Osteocyte (in vitro differentiated cells): ENCODE data around the gene PINK1. TPM values are rescaled to one million over a fixed set of nuclear protein-coding genes. Genes with fewer than 3 reads are reported as not detected.

Experiments
- DNase-seq: peaks from one replicate; pipeline ENCODE4 v3.0.0; 2021; ENCODE audit warnings: mixed read lengths; ENCODE audit not compliant: unreplicated experiment; ENCODE audit errors: extremely low spot score
- H3K27ac Mint-ChIP-seq: one replicate; pipeline ENCODE4 v1.8.0; 2021; ENCODE audit warnings: mild to moderate bottlenecking, mixed read lengths; ENCODE audit not compliant: unreplicated experiment
- H3K27me3 Mint-ChIP-seq: one replicate; pipeline ENCODE4 v1.8.0; 2021; ENCODE audit warnings: mixed read lengths; ENCODE audit not compliant: unreplicated experiment
- H3K36me3 Mint-ChIP-seq: one replicate; pipeline ENCODE4 v1.8.0; 2021; ENCODE audit warnings: mixed read lengths; ENCODE audit not compliant: unreplicated experiment
- H3K4me1 Mint-ChIP-seq: one replicate; pipeline ENCODE4 v1.8.0; 2021; ENCODE audit warnings: mixed read lengths; ENCODE audit not compliant: unreplicated experiment
- H3K4me3 Mint-ChIP-seq: one replicate; pipeline ENCODE4 v1.8.0; 2021; ENCODE audit warnings: mild to moderate bottlenecking, moderate library complexity, mixed read lengths; ENCODE audit not compliant: unreplicated experiment
- H3K9me3 Mint-ChIP-seq: one replicate; pipeline ENCODE4 v1.8.0; 2021; ENCODE audit warnings: mixed read lengths; ENCODE audit not compliant: unreplicated experiment
- CTCF ChIP-seq: fragments of 200-600 bp; sonication (generic); IDR thresholded peaks from 2 replicates; pipeline ENCODE4 v1.5.0; 2021; ENCODE audit warnings: antibody characterized with exemption, mild to moderate bottlenecking, moderate library complexity
- total RNA-seq: library from RNA; stranded (reverse); gene quantifications from 2 replicates; pipeline ENCODE4 v1.2.1, GENCODE V29; 2021

PINK1 gene
- total RNA-seq, 1 donor from 2014 or later: 55.2 TPM

GRCh38 chr1:20644416-20644815 is 11.2 kb downstream of the PINK1 start:
- H3K27me3 Mint-ChIP-seq: no peaks in the 10 kb centered on the region
- TF ChIP-seq CTCF: no peak
- no peak overlapping the region for H3K27ac Mint-ChIP-seq
- no peaks in the 10 kb centered on the region for H3K4me1 Mint-ChIP-seq
- H3K9me3 Mint-ChIP-seq: no peaks in the 10 kb centered on the region
- no peak overlapping the region for H3K4me3 Mint-ChIP-seq
- no peak for DNase-seq
- H3K36me3 Mint-ChIP-seq: peaks cover 40% of the 10 kb centered on the region

DNA sequence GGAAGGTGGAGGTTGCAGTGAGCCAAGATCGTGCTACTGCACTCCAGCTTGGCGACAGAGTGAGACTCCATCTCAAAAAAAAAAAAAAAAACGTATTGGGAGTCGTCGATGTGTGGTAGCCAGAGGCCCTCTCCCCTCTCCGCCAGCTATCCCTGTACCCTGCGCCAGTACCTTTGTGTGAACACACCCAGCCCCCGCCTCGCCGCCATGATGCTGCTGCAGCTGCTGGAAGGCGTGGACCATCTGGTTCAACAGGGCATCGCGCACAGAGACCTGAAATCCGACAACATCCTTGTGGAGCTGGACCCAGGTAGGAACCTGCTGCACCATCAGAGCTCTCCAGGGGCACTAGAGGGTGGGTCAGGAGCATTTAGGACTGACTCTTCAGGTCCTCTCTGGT is 12.2 kb downstream of the PINK1 start:
- no peak for TF ChIP-seq CTCF
- H3K27me3 Mint-ChIP-seq: no peaks in the 10 kb centered on the region
- no peak for DNase-seq

DNA sequence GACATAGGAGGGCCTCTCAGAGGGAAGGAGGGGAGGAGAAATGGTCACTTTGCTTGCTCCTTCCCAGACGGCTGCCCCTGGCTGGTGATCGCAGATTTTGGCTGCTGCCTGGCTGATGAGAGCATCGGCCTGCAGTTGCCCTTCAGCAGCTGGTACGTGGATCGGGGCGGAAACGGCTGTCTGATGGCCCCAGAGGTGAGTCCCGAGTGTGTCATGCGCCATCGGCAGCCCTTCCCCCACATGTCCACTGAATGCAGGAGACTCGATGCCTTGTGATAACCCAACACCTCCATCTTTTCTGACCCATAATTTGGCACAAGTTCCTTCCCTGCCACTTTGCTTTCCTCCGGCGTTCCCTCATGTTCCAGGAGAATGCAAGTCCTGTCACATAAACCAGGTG is 15.2 kb downstream of the PINK1 start:
- Mint-ChIP-seq H3K27ac (no peak overlapping the region), H3K4me1 (no peaks in the 10 kb centered on the region), H3K36me3 (peaks cover 48% of the 10 kb centered on the region), H3K27me3 (no peaks in the 10 kb centered on the region), H3K9me3 (no peaks in the 10 kb centered on the region), H3K4me3 (no peak overlapping the region)
- no peak for DNase-seq
- TF ChIP-seq CTCF: no peak

More for the DNA sequence above, 12.2 kb downstream of the PINK1 start:
- Mint-ChIP-seq H3K36me3 (peaks cover 43% of the 10 kb centered on the region), H3K27ac (no peak overlapping the region), H3K4me1 (no peaks in the 10 kb centered on the region), H3K9me3 (no peaks in the 10 kb centered on the region), H3K4me3 (no peak overlapping the region)

DNA sequence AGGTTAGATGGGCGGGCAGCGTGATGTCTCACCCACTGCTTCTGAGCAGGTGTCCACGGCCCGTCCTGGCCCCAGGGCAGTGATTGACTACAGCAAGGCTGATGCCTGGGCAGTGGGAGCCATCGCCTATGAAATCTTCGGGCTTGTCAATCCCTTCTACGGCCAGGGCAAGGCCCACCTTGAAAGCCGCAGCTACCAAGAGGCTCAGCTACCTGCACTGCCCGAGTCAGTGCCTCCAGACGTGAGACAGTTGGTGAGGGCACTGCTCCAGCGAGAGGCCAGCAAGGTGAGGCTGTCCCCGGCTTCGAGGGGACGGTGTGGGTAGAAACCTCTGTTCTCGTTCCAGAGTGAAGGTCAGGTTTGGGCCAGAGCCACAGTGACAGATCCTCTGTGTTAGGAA is 15.7 kb downstream of the PINK1 start:
- Mint-ChIP-seq H3K27ac (no peak overlapping the region), H3K9me3 (no peaks in the 10 kb centered on the region), H3K36me3 (peaks cover 51% of the 10 kb centered on the region), H3K27me3 (no peaks in the 10 kb centered on the region), H3K4me3 (no peak overlapping the region), H3K4me1 (no peaks in the 10 kb centered on the region)
- TF ChIP-seq CTCF: no peak
- no peak for DNase-seq

GRCh38 chr1:20652300-20652699 is 19.0 kb downstream of the PINK1 start:
- H3K4me1 Mint-ChIP-seq: no peaks in the 10 kb centered on the region
- no peaks in the 10 kb centered on the region for H3K9me3 Mint-ChIP-seq
- no peak for DNase-seq
- TF ChIP-seq CTCF: no peak
- H3K27me3 Mint-ChIP-seq: no peaks in the 10 kb centered on the region
- H3K4me3 Mint-ChIP-seq: no peak overlapping the region
- no peak overlapping the region for H3K27ac Mint-ChIP-seq
- peaks cover 67% of the 10 kb centered on the region for H3K36me3 Mint-ChIP-seq
